HUES6 (cell line): Measurements from ENCODE around the gene PXMP2.

Experiments
- H3K27ac ChIP-seq: 2 replicates; pipeline ENCODE4 v1.7.0; 2013; ENCODE audit warnings: low read depth, mild to moderate bottlenecking, low read length, inconsistent platforms
- H3K27me3 ChIP-seq: 2 replicates; pipeline ENCODE4 v1.6.1; 2013; ENCODE audit warnings: low read length; ENCODE audit not compliant: control insufficient read depth, insufficient read depth
- H3K36me3 ChIP-seq: 2 replicates; pipeline ENCODE4 v1.6.1; 2013; ENCODE audit warnings: low read length; ENCODE audit not compliant: control insufficient read depth, insufficient read depth
- H3K4me1 ChIP-seq: 2 replicates; pipeline ENCODE4 v1.6.1; 2013; ENCODE audit warnings: low read length; ENCODE audit not compliant: control insufficient read depth, insufficient read depth
- H3K4me3 ChIP-seq: 2 replicates; pipeline ENCODE4 v1.5.1; 2013; ENCODE audit warnings: low read depth, low read length
- H3K9ac ChIP-seq: one replicate; pipeline ENCODE4 v1.6.1; 2013; ENCODE audit warnings: mild to moderate bottlenecking, low read length
- H3K9me3 ChIP-seq: 2 replicates; pipeline ENCODE4 v1.6.1; 2013; ENCODE audit warnings: low read depth, low read length; ENCODE audit not compliant: control insufficient read depth, insufficient read depth

PXMP2 gene

DNA sequence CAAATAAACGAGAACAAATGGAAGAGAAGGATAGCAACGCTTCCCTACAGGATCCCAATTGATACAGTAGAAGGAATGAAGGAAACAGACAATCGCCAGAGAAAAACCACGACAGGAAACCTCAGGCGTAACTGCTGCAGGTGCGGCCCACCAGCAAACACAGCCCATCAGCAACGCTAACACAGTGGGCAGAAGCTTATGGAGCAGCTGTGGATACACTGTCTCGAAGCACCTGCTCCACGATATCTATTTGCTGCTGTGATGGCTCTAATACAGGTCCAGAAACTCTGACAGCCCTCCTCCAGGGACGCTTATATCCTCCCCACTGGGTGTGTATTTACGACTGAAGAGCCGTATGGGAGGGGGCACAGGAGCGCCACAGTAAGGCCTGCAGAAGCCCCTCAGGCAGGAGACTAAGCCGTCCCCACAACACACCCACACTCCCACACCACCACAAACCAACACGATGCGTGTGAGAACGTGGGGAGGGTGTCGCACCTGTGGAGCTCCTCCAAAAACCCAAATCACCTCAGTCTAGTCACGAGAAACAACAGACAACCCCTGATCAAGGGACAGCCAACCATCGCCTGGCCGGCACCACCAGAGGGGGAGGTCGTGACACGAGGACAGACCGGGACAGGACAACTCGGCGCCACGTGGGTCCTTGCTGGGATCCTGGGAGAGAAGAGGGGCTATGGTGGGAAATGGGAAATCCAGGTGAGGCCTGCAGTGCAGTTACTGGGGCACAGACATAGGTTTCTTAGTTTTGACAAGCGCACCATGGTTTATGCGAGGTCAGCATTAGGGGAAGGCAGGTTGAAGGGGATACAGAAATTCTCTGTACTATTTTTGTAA lies 24.3 kb upstream of the PXMP2 start:
- peaks cover 99% of the 10 kb centered on the region for H3K36me3 ChIP-seq
- H3K9ac ChIP-seq, result no peak overlapping the region

DNA sequence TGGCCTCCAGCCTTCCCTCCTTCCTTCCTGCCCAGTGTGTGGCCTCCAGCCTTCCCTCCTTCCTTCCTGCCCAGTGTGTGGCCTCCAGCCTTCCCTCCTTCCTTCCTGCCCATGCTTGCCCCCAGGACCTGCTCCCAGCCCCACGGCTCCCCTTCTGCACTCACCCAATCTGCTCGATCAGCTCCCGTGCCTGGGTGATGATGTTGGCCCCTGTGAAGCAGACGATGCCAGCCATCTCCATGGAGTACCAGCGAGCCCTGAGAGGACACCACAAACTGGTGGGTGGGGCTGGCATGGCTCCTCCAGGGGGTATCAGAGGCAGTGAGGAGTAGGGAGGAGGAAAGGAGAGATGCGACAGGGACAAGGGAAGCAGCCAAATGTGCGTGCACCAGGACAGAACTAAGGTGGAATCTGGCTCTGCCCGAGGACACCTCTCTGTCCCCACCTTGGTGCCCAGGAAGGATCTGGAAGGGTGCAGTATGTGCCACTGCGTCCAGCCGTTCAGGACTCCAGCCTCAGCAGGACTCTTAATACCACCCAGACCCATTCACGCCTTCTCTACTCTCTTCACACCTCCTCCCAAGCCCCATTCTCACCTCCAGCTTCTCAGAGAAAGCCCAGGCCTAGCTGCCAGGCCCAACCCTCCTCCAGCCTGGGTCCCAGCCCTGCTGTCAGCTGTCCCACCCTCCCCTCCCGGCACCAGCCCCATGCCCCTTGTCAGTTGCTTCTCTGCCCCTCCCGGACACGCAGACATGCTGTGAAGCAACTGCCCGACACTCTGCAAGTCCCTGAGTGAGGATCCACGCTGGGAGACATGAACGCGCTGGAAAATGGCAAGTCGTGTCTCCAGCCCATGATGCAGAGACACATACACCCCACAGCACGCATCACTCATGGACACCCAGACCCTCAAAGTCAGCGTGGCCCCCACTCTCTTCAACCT lies 22.9 kb upstream of the PXMP2 start:
- H3K9me3 ChIP-seq, result no peaks in the 10 kb centered on the region
- H3K27me3 ChIP-seq, result no peaks in the 10 kb centered on the region
- H3K27ac ChIP-seq, result no peak overlapping the region
- peaks cover 99% of the 10 kb centered on the region for H3K36me3 ChIP-seq
- no peak overlapping the region for H3K9ac ChIP-seq
- H3K4me3 ChIP-seq, result no peak overlapping the region
- H3K4me1 ChIP-seq, result no peaks in the 10 kb centered on the region

More for the DNA sequence above, 24.3 kb upstream of the PXMP2 start:
- H3K4me1 ChIP-seq, result no peaks in the 10 kb centered on the region
- no peak overlapping the region for H3K4me3 ChIP-seq
- no peak overlapping the region for H3K27ac ChIP-seq
- H3K27me3 ChIP-seq, result no peaks in the 10 kb centered on the region
- no peaks in the 10 kb centered on the region for H3K9me3 ChIP-seq

- Histone ChIP-seq H3K27me3 (no peaks in the 10 kb centered on the region), H3K36me3 (peaks cover 98% of the 10 kb centered on the region), H3K4me1 (no peaks in the 10 kb centered on the region), H3K27ac (no peak overlapping the region), H3K9me3 (no peaks in the 10 kb centered on the region), H3K9ac (no peak overlapping the region), H3K4me3 (no peak overlapping the region)
These were observed 22.3 kb upstream of the PXMP2 start for GRCh38 chr12:132665149-132665491.

- no peak overlapping the region for H3K27ac ChIP-seq
- no peaks in the 10 kb centered on the region for H3K4me1 ChIP-seq
- no peak overlapping the region for H3K9ac ChIP-seq
- no peaks in the 10 kb centered on the region for H3K9me3 ChIP-seq
- H3K4me3 ChIP-seq, result no peak overlapping the region
- no peaks in the 10 kb centered on the region for H3K27me3 ChIP-seq
- peaks cover 94% of the 10 kb centered on the region for H3K36me3 ChIP-seq
These were observed 21.6 kb upstream of the PXMP2 start for GRCh38 chr12:132665794-132666193.

- H3K36me3 ChIP-seq, result peaks cover 92% of the 10 kb centered on the region
- no peak overlapping the region for H3K27ac ChIP-seq
- no peak overlapping the region for H3K4me3 ChIP-seq
- no peaks in the 10 kb centered on the region for H3K4me1 ChIP-seq
- no peak overlapping the region for H3K9ac ChIP-seq
- H3K9me3 ChIP-seq, result no peaks in the 10 kb centered on the region
- H3K27me3 ChIP-seq, result no peaks in the 10 kb centered on the region
These were observed 18.9 kb upstream of the PXMP2 start for GRCh38 chr12:132668191-132669088.

DNA sequence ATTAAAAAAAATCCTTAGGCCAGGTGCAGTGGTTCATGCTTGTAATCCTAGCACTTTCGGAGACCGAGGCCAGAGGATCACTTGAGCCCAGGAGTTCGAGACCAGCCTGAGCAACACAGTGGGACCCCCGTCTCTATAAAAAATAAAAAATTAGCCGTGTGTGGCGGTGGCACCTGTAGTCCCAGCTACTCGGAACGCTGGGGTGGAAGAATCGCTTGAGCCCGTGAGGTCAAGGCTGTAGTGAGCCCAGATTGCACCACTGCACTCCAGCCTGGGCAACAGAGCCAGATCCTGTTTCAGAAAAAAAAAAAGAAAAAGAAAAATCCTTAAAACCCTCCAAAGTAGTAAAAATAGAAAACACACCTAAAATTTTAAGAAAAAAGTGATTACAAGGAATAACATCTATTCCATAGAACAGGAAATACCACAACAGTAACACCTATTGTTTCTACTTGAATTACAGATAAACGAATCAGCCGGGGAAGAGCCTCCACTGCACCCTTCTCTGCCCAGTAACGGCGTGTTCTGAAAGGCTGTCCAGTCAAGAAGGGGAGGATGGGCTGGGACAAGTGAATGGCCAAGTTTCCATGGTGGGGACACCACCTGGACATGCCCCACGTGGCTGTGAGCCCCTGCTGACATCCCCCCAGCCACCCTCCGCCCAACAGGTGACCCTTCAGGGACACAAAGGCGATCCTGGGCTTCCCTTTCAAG lies 18.1 kb upstream of the PXMP2 start:
- no peaks in the 10 kb centered on the region for H3K9me3 ChIP-seq
- no peaks in the 10 kb centered on the region for H3K27me3 ChIP-seq
- no peaks in the 10 kb centered on the region for H3K4me1 ChIP-seq
- H3K4me3 ChIP-seq, result no peak overlapping the region
- no peak overlapping the region for H3K27ac ChIP-seq
- H3K9ac ChIP-seq, result no peak overlapping the region
- H3K36me3 ChIP-seq, result peaks cover 91% of the 10 kb centered on the region

- no peak overlapping the region for H3K9ac ChIP-seq
- H3K36me3 ChIP-seq, result peaks cover 91% of the 10 kb centered on the region
- no peaks in the 10 kb centered on the region for H3K4me1 ChIP-seq
These were observed 15.3 kb upstream of the PXMP2 start for GRCh38 chr12:132672116-132672515.

GRCh38 chr12:132672678-132673077 lies 14.7 kb upstream of the PXMP2 start:
- Histone ChIP-seq H3K9ac (no peak overlapping the region), H3K27ac (no peak overlapping the region), H3K27me3 (no peaks in the 10 kb centered on the region), H3K4me3 (no peak overlapping the region), H3K9me3 (no peaks in the 10 kb centered on the region), H3K4me1 (no peaks in the 10 kb centered on the region), H3K36me3 (peaks cover 91% of the 10 kb centered on the region)

More at GRCh38 chr12:132672116-132672515, 15.3 kb upstream of the PXMP2 start:
- Histone ChIP-seq H3K4me3 (no peak overlapping the region), H3K9me3 (no peaks in the 10 kb centered on the region), H3K27me3 (no peaks in the 10 kb centered on the region), H3K27ac (no peak overlapping the region)

DNA sequence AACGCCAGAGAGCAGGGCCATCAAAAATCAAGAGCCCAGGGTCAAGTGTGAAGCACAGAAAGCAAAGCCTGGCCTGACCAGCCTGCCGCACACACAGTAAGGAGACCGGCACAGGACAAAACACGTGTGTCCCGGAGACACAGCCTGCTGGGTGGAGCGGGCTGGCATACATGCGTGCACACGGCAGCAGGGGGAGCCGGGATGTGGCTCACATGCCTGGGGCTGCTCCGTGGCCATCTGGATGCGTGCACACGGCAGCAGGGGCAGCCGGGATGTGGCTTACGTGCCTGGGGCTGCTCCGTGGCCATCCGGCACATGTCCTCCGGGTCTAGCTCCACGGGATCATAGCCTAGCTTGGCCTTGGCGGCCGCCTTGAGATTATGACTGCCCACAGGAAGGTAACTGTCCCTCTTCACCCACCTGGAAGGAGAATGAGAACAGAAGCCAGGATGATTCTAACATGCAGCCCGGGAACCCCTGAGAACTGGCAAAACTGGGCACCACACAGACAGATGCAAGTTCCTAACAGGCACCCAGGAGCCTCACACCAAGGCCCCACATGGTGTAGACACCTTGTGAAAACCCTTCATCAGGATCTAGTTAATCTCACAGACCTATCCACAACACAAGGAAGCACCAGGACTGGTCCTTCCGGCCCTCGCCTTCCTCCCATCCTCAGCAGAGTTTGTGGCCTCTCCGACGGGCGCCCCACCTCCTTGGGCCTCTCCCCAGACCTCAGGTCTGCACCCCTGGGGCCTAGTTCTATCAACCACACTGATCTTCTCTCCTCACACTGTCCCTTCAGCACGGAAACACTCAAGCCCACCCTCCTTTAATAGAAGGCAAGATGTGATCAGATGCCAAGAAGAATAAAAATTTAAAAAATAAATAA lies 13.9 kb upstream of the PXMP2 start:
- Histone ChIP-seq H3K27ac (no peak overlapping the region), H3K4me3 (no peak overlapping the region), H3K9me3 (no peaks in the 10 kb centered on the region), H3K4me1 (no peaks in the 10 kb centered on the region), H3K27me3 (no peaks in the 10 kb centered on the region), H3K36me3 (peaks cover 91% of the 10 kb centered on the region), H3K9ac (no peak overlapping the region)
